Vagina (tissue), 2 donors: ENCODE measurements around the gene KIF16B.

Experiments used
- CTCF ChIP-seq, 3 experiments: fragments of 450-650 bp in 2 of 3; fragments of 200-600 bp in 1 of 3; sonication (generic) in 1 of 3; IDR thresholded peaks; one replicate each; pipeline ENCODE4 v1.5.1; 2017 to 2019; ENCODE audit warnings: antibody characterized with exemption in 3 of 3, mild to moderate bottlenecking in 2 of 3, moderate library complexity in 2 of 3
- POLR2AphosphoS5 ChIP-seq, 2 donors: sonication (generic); formaldehyde crosslinking; IDR thresholded peaks; one replicate each; pipeline ENCODE4 v1.9.0; 2017; ENCODE audit warnings: antibody characterized with exemption in 2 of 2, mild to moderate bottlenecking in 2 of 2, low read depth in 1 of 2; ENCODE audit not compliant: insufficient read depth in 1 of 2

GRCh38 chr20:16459019-16459700 is 114.1 kb downstream of the KIF16B start:
- TF ChIP-seq CTCF (IDR thresholded peaks at IDR 0.05) (no peak), POLR2AphosphoS5 (IDR thresholded peaks at IDR 0.05; ENCODE audit: insufficient read depth in 1 of 2, low read depth in 1 of 2) (no peak)
